ENCODE results near the gene LIN28B.

The LIN28B gene

GRCh38 chr6:105102186-105102585 is 145.3 kb downstream of the LIN28B start:
- Histone ChIP-seq H3K4me1 (ENCODE audit: control insufficient read depth, insufficient read depth, low read length) (no peaks in the 10 kb centered on the region), H3K9ac (ENCODE audit: low read depth, low read length) (no peak overlapping the region), H3K9me3 (replicated peaks; ENCODE audit: low read length) (no peaks in the 10 kb centered on the region), H3K27me3 (ENCODE audit: control insufficient read depth, insufficient read depth, low read length) (no peaks in the 10 kb centered on the region), H3K4me2 (ENCODE audit: low read length) (no peak overlapping the region), H3K36me3 (ENCODE audit: insufficient read depth, low read length) (peaks cover 10% of the 10 kb centered on the region), H3K4me3 (ENCODE audit: low read length) (no peak overlapping the region)

- H3K36me3 ChIP-seq (ENCODE audit: insufficient read depth, low read length) = peaks cover 17% of the 10 kb centered on the region
- no peak overlapping the region for H3K4me2 ChIP-seq (ENCODE audit: low read length)
- no peak overlapping the region for H3K4me3 ChIP-seq (ENCODE audit: low read length)
- no peaks in the 10 kb centered on the region for H3K9me3 ChIP-seq (replicated peaks; ENCODE audit: low read length)
- H3K4me1 ChIP-seq (ENCODE audit: control insufficient read depth, insufficient read depth, low read length) = no peaks in the 10 kb centered on the region
- H3K9ac ChIP-seq (ENCODE audit: low read depth, low read length) = no peak overlapping the region
- no peaks in the 10 kb centered on the region for H3K27me3 ChIP-seq (ENCODE audit: control insufficient read depth, insufficient read depth, low read length)
These were observed 148.2 kb downstream of the LIN28B start for GRCh38 chr6:105105094-105105493.

- Histone ChIP-seq H3K9me3 (replicated peaks; ENCODE audit: low read length) (no peaks in the 10 kb centered on the region), H3K4me3 (ENCODE audit: low read length) (no peak overlapping the region), H3K27me3 (ENCODE audit: control insufficient read depth, insufficient read depth, low read length) (no peaks in the 10 kb centered on the region), H3K4me2 (ENCODE audit: low read length) (no peak overlapping the region), H3K4me1 (ENCODE audit: control insufficient read depth, insufficient read depth, low read length) (no peaks in the 10 kb centered on the region), H3K36me3 (ENCODE audit: insufficient read depth, low read length) (peaks cover 17% of the 10 kb centered on the region), H3K9ac (ENCODE audit: low read depth, low read length) (no peak overlapping the region)
These were observed 149.4 kb downstream of the LIN28B start for GRCh38 chr6:105106260-105106659.

GRCh38 chr6:105107207-105107606 is 150.3 kb downstream of the LIN28B start:
- Histone ChIP-seq H3K4me2 (ENCODE audit: low read length) (no peak overlapping the region), H3K9ac (ENCODE audit: low read depth, low read length) (no peak overlapping the region), H3K27me3 (ENCODE audit: control insufficient read depth, insufficient read depth, low read length) (no peaks in the 10 kb centered on the region), H3K4me3 (ENCODE audit: low read length) (no peak overlapping the region), H3K4me1 (ENCODE audit: control insufficient read depth, insufficient read depth, low read length) (no peaks in the 10 kb centered on the region), H3K9me3 (replicated peaks; ENCODE audit: low read length) (no peaks in the 10 kb centered on the region), H3K36me3 (ENCODE audit: insufficient read depth, low read length) (peaks cover 17% of the 10 kb centered on the region)

DNA sequence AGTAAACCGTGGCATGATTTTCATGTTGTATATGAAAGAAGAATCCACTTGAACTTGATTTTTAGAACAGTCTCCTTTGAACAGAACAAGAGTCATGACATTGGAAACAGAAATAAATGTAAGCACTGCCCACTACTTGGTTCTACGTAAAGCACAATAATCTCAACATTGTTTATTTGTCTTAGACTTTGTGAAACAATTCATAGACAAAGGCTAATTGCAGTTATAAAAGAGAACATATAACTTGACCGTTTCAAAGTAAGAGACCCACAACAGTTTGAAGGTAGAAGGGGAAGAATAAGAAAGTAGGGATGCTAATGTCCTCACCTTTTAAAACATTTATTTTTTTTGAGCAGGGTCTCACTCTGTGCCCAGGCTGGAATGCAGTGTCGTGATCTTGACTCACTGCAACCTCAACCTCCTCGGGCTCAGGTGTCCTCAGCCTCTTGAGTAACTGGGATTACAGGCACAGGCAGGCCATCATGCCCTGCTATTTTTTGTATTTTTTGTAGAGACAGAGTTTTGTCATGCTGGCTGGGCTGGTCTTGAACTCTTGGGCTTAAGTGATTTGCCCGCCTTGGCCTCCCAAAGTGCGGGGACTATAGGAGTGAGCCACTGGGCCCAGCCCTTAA is 151.8 kb downstream of the LIN28B start:
- peaks cover 17% of the 10 kb centered on the region for H3K36me3 ChIP-seq (ENCODE audit: insufficient read depth, low read length)
- no peaks in the 10 kb centered on the region for H3K4me1 ChIP-seq (ENCODE audit: control insufficient read depth, insufficient read depth, low read length)
- H3K27me3 ChIP-seq (ENCODE audit: control insufficient read depth, insufficient read depth, low read length) = no peaks in the 10 kb centered on the region
- no peak overlapping the region for H3K4me3 ChIP-seq (ENCODE audit: low read length)
- no peaks in the 10 kb centered on the region for H3K9me3 ChIP-seq (replicated peaks; ENCODE audit: low read length)
- H3K4me2 ChIP-seq (ENCODE audit: low read length) = no peak overlapping the region
- H3K9ac ChIP-seq (ENCODE audit: low read depth, low read length) = no peak overlapping the region

- Histone ChIP-seq H3K36me3 (ENCODE audit: insufficient read depth, low read length) (peaks cover 13% of the 10 kb centered on the region), H3K27me3 (ENCODE audit: control insufficient read depth, insufficient read depth, low read length) (no peaks in the 10 kb centered on the region), H3K4me3 (ENCODE audit: low read length) (no peak overlapping the region), H3K9ac (ENCODE audit: low read depth, low read length) (no peak overlapping the region), H3K4me2 (ENCODE audit: low read length) (no peak overlapping the region), H3K4me1 (ENCODE audit: control insufficient read depth, insufficient read depth, low read length) (no peaks in the 10 kb centered on the region), H3K9me3 (replicated peaks; ENCODE audit: low read length) (no peaks in the 10 kb centered on the region)
These were observed 153.3 kb downstream of the LIN28B start for GRCh38 chr6:105109955-105110895.

DNA sequence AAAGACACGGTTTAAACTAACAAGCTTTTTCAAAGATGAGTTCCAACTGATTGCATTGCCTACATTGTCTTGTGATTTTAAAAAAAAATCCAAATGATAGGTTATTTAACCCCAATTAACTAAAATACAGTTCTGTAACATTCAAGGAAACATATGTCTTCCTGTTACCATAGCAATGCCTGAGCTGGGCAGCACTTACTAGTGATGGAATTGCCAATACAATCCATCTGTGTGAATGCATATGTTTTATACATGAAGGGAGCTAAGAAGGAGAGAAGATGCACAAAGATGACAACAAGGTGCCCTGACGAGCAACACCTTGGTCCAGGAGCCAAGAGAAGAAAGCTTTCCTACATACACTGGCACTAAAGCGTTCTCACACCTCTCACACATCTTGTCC is 154.2 kb downstream of the LIN28B start:
- H3K9ac ChIP-seq (ENCODE audit: low read depth, low read length) = no peak overlapping the region
- no peak overlapping the region for H3K4me2 ChIP-seq (ENCODE audit: low read length)
- H3K4me3 ChIP-seq (ENCODE audit: low read length) = no peak overlapping the region
- H3K27me3 ChIP-seq (ENCODE audit: control insufficient read depth, insufficient read depth, low read length) = no peaks in the 10 kb centered on the region
- peaks cover 12% of the 10 kb centered on the region for H3K36me3 ChIP-seq (ENCODE audit: insufficient read depth, low read length)
- H3K9me3 ChIP-seq (replicated peaks; ENCODE audit: low read length) = no peaks in the 10 kb centered on the region
- no peaks in the 10 kb centered on the region for H3K4me1 ChIP-seq (ENCODE audit: control insufficient read depth, insufficient read depth, low read length)

GRCh38 chr6:105111871-105112270 is 155.0 kb downstream of the LIN28B start:
- Histone ChIP-seq H3K9ac (ENCODE audit: low read depth, low read length) (no peak overlapping the region), H3K36me3 (ENCODE audit: insufficient read depth, low read length) (peaks cover 7% of the 10 kb centered on the region), H3K27me3 (ENCODE audit: control insufficient read depth, insufficient read depth, low read length) (no peaks in the 10 kb centered on the region), H3K9me3 (replicated peaks; ENCODE audit: low read length) (no peaks in the 10 kb centered on the region), H3K4me1 (ENCODE audit: control insufficient read depth, insufficient read depth, low read length) (no peaks in the 10 kb centered on the region), H3K4me3 (ENCODE audit: low read length) (no peak overlapping the region), H3K4me2 (ENCODE audit: low read length) (no peak overlapping the region)

DNA sequence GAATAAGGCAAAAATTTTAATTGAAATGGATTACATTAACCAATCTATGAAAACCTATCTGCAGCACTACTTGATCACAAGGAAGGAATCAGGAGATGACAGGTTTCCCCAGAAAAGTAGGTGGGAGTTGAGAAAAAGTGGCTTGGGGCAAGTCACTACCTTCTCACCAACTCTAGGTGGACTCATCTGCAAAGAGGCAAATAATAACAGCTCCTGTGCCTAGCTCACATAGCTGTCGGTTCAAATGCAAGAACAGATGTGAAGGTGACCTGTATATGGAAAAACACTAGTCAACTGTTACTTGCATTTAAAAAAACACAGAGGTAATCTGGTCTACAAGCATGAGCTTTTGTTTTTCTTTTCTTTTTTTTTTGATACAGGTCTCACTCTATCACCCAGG is 155.7 kb downstream of the LIN28B start:
- H3K27me3 ChIP-seq (ENCODE audit: control insufficient read depth, insufficient read depth, low read length) = no peaks in the 10 kb centered on the region
- H3K4me3 ChIP-seq (ENCODE audit: low read length) = no peak overlapping the region
- no peaks in the 10 kb centered on the region for H3K4me1 ChIP-seq (ENCODE audit: control insufficient read depth, insufficient read depth, low read length)
- H3K9ac ChIP-seq (ENCODE audit: low read depth, low read length) = no peak overlapping the region
- no peak overlapping the region for H3K4me2 ChIP-seq (ENCODE audit: low read length)
- no peaks in the 10 kb centered on the region for H3K9me3 ChIP-seq (replicated peaks; ENCODE audit: low read length)
- peaks cover 7% of the 10 kb centered on the region for H3K36me3 ChIP-seq (ENCODE audit: insufficient read depth, low read length)

- Histone ChIP-seq H3K4me3 (ENCODE audit: low read length) (no peak overlapping the region), H3K9ac (ENCODE audit: low read depth, low read length) (no peak overlapping the region), H3K36me3 (ENCODE audit: insufficient read depth, low read length) (peaks cover under 1% of the 10 kb centered on the region), H3K27me3 (ENCODE audit: control insufficient read depth, insufficient read depth, low read length) (no peaks in the 10 kb centered on the region), H3K4me1 (ENCODE audit: control insufficient read depth, insufficient read depth, low read length) (no peaks in the 10 kb centered on the region), H3K4me2 (ENCODE audit: low read length) (no peak overlapping the region), H3K9me3 (replicated peaks; ENCODE audit: low read length) (no peaks in the 10 kb centered on the region)
These were observed 156.5 kb downstream of the LIN28B start for GRCh38 chr6:105113422-105113821.

- no peaks in the 10 kb centered on the region for H3K36me3 ChIP-seq (ENCODE audit: insufficient read depth, low read length)
- no peak overlapping the region for H3K4me2 ChIP-seq (ENCODE audit: low read length)
- H3K4me1 ChIP-seq (ENCODE audit: control insufficient read depth, insufficient read depth, low read length) = no peaks in the 10 kb centered on the region
These were observed 159.2 kb downstream of the LIN28B start for GRCh38 chr6:105116150-105116549.

More at GRCh38 chr6:105116150-105116549, 159.2 kb downstream of the LIN28B start:
- no peak overlapping the region for H3K9ac ChIP-seq (ENCODE audit: low read depth, low read length)
- H3K4me3 ChIP-seq (ENCODE audit: low read length) = no peak overlapping the region
- H3K27me3 ChIP-seq (ENCODE audit: control insufficient read depth, insufficient read depth, low read length) = no peaks in the 10 kb centered on the region
- no peaks in the 10 kb centered on the region for H3K9me3 ChIP-seq (replicated peaks; ENCODE audit: low read length)
